Body of pancreas (tissue), 4 donors: ENCODE data around the gene UXS1. TPM values are rescaled to one million over a fixed set of nuclear protein-coding genes. Genes with fewer than 3 reads are reported as not detected.

Experiments
- ATAC-seq: fragments of 150-250 bp; one replicate; pipeline ENCODE4 v1.9.1; 2016
- DNase-seq, 4 donors: peaks; one replicate each; pipeline ENCODE4 v3.0.0-alpha.2; 2019
- H3K27ac ChIP-seq, 4 donors: fragments of 200-600 bp; sonication (generic); 1 replicate in 3 of 4; 2 replicates in 1 of 4; pipeline versions ENCODE4 v1.5.1 to v1.6.1; 2016 to 2019; ENCODE audit warnings: mild to moderate bottlenecking in 1 of 4, mixed read lengths in 1 of 4, moderate library complexity in 1 of 4
- H3K27me3 ChIP-seq, 2 donors: fragments of 200-600 bp; sonication (generic); one replicate each; pipeline ENCODE4 v1.6.0; 2016; ENCODE audit warnings: mild to moderate bottlenecking in 1 of 2
- H3K36me3 ChIP-seq, 2 donors: fragments of 200-600 bp; sonication (generic); replicated peaks in 1 of 2; 2 replicates each; pipeline ENCODE4 v1.5.1; 2016; ENCODE audit warnings: low read depth in 2 of 2; ENCODE audit not compliant: insufficient read depth in 1 of 2
- H3K4me1 ChIP-seq: fragments of 200-600 bp; sonication (generic); one replicate; pipeline ENCODE4 v1.6.0; 2016
- H3K4me3 ChIP-seq, 2 donors: fragments of 200-600 bp; sonication (generic); 1 replicate in 1 of 2; 2 replicates in 1 of 2; pipeline ENCODE4 v1.5.1; 2016 to 2019
- H3K9me3 ChIP-seq, 3 donors: fragments of 200-600 bp; sonication (generic); 1 replicate in 2 of 3; 2 replicates in 1 of 3; pipeline ENCODE4 v1.5.1; 2016
- CTCF ChIP-seq, 7 experiments: fragments of 450-650 bp in 4 of 7; fragments of 200-600 bp in 3 of 7; sonication (generic) in 3 of 7; IDR thresholded peaks; one replicate each; pipeline ENCODE4 v1.5.1; 2016 to 2019; ENCODE audit warnings: antibody characterized with exemption in 7 of 7
- POLR2A ChIP-seq, 3 donors: fragments of 450-650 bp; IDR thresholded peaks; one replicate each; pipeline ENCODE4 v1.6.1; 2016; ENCODE audit warnings: antibody characterized with exemption in 3 of 3, mild to moderate bottlenecking in 2 of 3
- WGBS, 2 donors: methylation state at CpG; one replicate each; pipeline ENCODE4 v1.1.5; 2017; 5-methylcytosine and 5-hydroxymethylcytosine counted together
- intact Hi-C: fragments of 100-400 bp; cut with DNase I; formaldehyde crosslinking; loops from one replicate; pipeline ENCODE4 v1.15.1; 2023
- total RNA-seq, 2 donors: library from RNA; depleted of rRNA; stranded (reverse); fragments of >200 nt; gene quantifications; one replicate each; pipeline ENCODE4 v1.1.0, GENCODE V29; 2016

UXS1 gene
- total RNA-seq, 2 donors from 2014 or later, result 15.8 to 33.6 TPM

- TF ChIP-seq POLR2A (IDR thresholded peaks at IDR 0.05) (no peak), CTCF (IDR thresholded peaks at IDR 0.05) (no peak)
- 77% methylated on average over 3 of the region's 3 CpGs for WGBS, 2 donors
- H3K36me3 ChIP-seq, result no peaks in the 10 kb centered on the region
- H3K27me3 ChIP-seq, result no peaks in the 10 kb centered on the region
- no peaks in the 10 kb centered on the region for H3K4me1 ChIP-seq
- ATAC-seq, result no peak
- DNase-seq, result no peak
- H3K27ac ChIP-seq, result no peak overlapping the region
- no peak overlapping the region for H3K4me3 ChIP-seq
- intact Hi-C loops, result no loop called here
- no peaks in the 10 kb centered on the region for H3K9me3 ChIP-seq
Measured at GRCh38 chr2:106075048-106075447, 119.1 kb downstream of the UXS1 start.

DNA sequence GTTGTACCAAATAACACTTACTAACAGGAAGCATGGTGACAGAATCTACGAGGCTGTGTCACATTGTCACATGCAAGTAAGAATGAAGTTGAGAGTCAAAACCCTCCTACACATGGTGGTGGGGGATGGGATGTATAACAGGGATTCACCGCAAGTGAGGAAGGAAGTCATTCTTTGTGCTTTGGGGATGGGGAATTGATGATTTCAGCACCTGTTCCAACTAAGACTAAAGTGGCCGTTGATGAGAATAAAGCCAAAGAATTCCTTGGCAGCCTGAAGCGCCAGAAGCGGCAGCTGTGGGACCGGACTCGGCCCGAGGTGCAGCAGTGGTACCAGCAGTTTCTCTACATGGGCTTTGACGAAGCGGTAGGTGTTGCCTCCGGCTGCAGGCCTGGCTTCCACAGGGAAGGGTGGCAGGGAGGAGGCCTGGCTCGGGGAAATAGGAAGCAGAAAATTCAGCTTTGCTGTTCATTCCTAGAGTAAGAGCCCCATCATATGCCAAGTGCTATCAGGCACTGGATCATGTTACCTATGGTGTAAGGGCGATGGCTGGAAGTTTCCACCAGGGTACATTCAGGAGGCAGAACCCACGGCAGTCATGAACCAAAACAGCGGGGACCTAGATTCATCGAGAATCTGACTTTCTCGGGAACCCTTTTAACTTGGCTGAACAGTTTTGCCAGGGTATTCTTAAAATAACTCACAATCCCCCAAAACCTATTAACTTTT lies 120.3 kb downstream of the UXS1 start:
- Histone ChIP-seq H3K4me3 (no peak overlapping the region), H3K36me3 (no peaks in the 10 kb centered on the region), H3K9me3 (no peaks in the 10 kb centered on the region), H3K27ac (no peak overlapping the region), H3K27me3 (no peaks in the 10 kb centered on the region), H3K4me1 (no peaks in the 10 kb centered on the region)
- 85 to 90% methylated on average over 17 of the region's 17 CpGs for WGBS, 2 donors
- TF ChIP-seq POLR2A (IDR thresholded peaks at IDR 0.05), result no peak
- no peak for TF ChIP-seq CTCF (IDR thresholded peaks at IDR 0.05)
- DNase-seq, result no peak
- intact Hi-C loops, result no loop called here
- no peak for ATAC-seq

GRCh38 chr2:106070181-106070580 lies 123.9 kb downstream of the UXS1 start:
- intact Hi-C loops, result no loop called here
- no peak for DNase-seq
- H3K9me3 ChIP-seq, result no peaks in the 10 kb centered on the region
- peaks cover 9% of the 10 kb centered on the region for H3K4me1 ChIP-seq
- 80 to 84% methylated on average over 3 to 4 of the region's 4 CpGs for WGBS, 2 donors
- ATAC-seq, result no peak
- no peaks in the 10 kb centered on the region for H3K36me3 ChIP-seq
- no peak overlapping the region for H3K27ac ChIP-seq
- no peak for TF ChIP-seq POLR2A (IDR thresholded peaks at IDR 0.05)
- no peak for TF ChIP-seq CTCF (IDR thresholded peaks at IDR 0.05)
- H3K27me3 ChIP-seq, result peaks cover 0 to 7% of the 10 kb centered on the region in 2 donors
- no peak overlapping the region for H3K4me3 ChIP-seq

DNA sequence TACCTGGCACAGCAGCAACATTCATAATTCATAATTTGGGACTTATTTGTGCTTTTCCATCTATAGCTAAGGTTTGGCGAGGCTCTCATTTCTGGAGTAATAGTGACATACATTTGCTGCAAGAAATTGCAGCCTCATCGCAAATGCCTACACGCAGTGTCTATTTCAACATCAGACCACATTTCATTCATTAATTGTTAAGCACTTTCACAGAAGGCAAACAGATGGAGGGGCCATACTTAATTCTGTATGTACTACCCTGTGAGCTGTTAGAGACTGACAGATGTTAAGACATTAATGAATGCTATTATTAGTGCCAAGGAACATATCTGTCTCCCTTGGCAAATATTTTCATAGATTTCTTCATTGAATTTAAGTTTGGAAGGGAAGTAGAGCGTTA lies 125.7 kb downstream of the UXS1 start:
- 82 to 84% methylated on average over 4 of the region's 4 CpGs for WGBS, 2 donors
- Histone ChIP-seq H3K4me3 (no peak overlapping the region), H3K9me3 (no peaks in the 10 kb centered on the region), H3K27me3 (peaks cover 0 to 8% of the 10 kb centered on the region in 2 donors), H3K36me3 (no peaks in the 10 kb centered on the region), H3K4me1 (peaks cover 9% of the 10 kb centered on the region), H3K27ac (no peak overlapping the region)
- DNase-seq (no peak), ATAC-seq (no peak)
- intact Hi-C loops, result no loop called here
- TF ChIP-seq CTCF (IDR thresholded peaks at IDR 0.05) (no peak), POLR2A (IDR thresholded peaks at IDR 0.05) (no peak)
